Endodermal cell (in vitro differentiated cells): ENCODE results near the gene MIS18A. TPM values are rescaled to one million over a fixed set of nuclear protein-coding genes. Genes with fewer than 3 reads are reported as not detected.

Experiments
- DNase-seq: peaks from one replicate; pipeline ENCODE4 v3.0.0-alpha.2; 2017
- H3K27ac ChIP-seq: 2 replicates; pipeline ENCODE4 v1.5.1; 2013; ENCODE audit warnings: mild to moderate bottlenecking, low read depth, low read length, moderate library complexity
- H3K27me3 ChIP-seq: 2 replicates; pipeline ENCODE4 v1.6.1; 2013; ENCODE audit warnings: mild to moderate bottlenecking, low read length, moderate library complexity; ENCODE audit not compliant: insufficient read depth, control insufficient read depth, poor library complexity, severe bottlenecking
- H3K36me3 ChIP-seq: 2 replicates; pipeline ENCODE4 v1.7.0; 2013; ENCODE audit warnings: mild to moderate bottlenecking, low read length, moderate library complexity; ENCODE audit not compliant: control insufficient read depth, insufficient read depth
- H3K4me1 ChIP-seq: one replicate; pipeline ENCODE4 v1.7.0; 2013; ENCODE audit warnings: low read length; ENCODE audit not compliant: control insufficient read depth, insufficient read depth
- H3K4me3 ChIP-seq: 2 replicates; pipeline ENCODE4 v1.5.1; 2013; ENCODE audit warnings: mild to moderate bottlenecking, low read length, moderate library complexity
- H3K9ac ChIP-seq: 2 replicates; pipeline ENCODE4 v1.6.1; 2013; ENCODE audit warnings: mild to moderate bottlenecking, low read length, moderate library complexity; ENCODE audit not compliant: poor library complexity, severe bottlenecking; ENCODE audit errors: extremely low read depth
- H3K9me3 ChIP-seq: 2 replicates; pipeline ENCODE4 v1.6.1; 2013; ENCODE audit warnings: mild to moderate bottlenecking, low read length, moderate library complexity; ENCODE audit not compliant: control insufficient read depth
- H3K27ac Mint-ChIP-seq: 2 replicates; pipeline ENCODE4 v1.8.0; 2020; ENCODE audit warnings: mixed read lengths
- H3K27me3 Mint-ChIP-seq: 2 replicates; pipeline ENCODE4 v1.8.0; 2021; ENCODE audit warnings: mild to moderate bottlenecking, mixed read lengths; ENCODE audit not compliant: insufficient read depth
- H3K36me3 Mint-ChIP-seq: 2 replicates; pipeline ENCODE4 v1.8.0; 2020; ENCODE audit warnings: low read depth, mixed read lengths
- H3K4me1 Mint-ChIP-seq: 2 replicates; pipeline ENCODE4 v1.8.0; 2020; ENCODE audit warnings: mixed read lengths
- H3K4me3 Mint-ChIP-seq: 2 replicates; pipeline ENCODE4 v1.8.0; 2020; ENCODE audit warnings: mild to moderate bottlenecking, moderate library complexity, mixed read lengths
- H3K9me3 Mint-ChIP-seq: 2 replicates; pipeline ENCODE4 v1.8.0; 2020; ENCODE audit warnings: mild to moderate bottlenecking, mixed read lengths
- CTCF ChIP-seq: fragments of 200-600 bp; sonication (generic); conservative IDR thresholded peaks from 2 replicates; pipeline ENCODE4 v1.5.0; 2021; ENCODE audit warnings: antibody characterized with exemption, mild to moderate bottlenecking
- WGBS, 2 experiments: methylation state at CpG; one replicate each; pipeline versions ENCODE4 v1.1.5 to v1.1.7; 2013; ENCODE audit warnings: missing lambda C conversion rate in 2 of 2, mixed read lengths in 1 of 2; ENCODE audit not compliant: insufficient coverage in 1 of 2, insufficient read length in 1 of 2; 5-methylcytosine and 5-hydroxymethylcytosine counted together
- total RNA-seq, 2 donors: library from RNA; stranded (reverse); fragmentation: NEBNext Ultra II Directional in 1 of 2; extraction: Animal tissue kit (Norgen Biotek cat#: 25700) in 1 of 2; gene quantifications; 2 replicates in 1 of 2; 3 replicates in 1 of 2; pipeline ENCODE4 v1.2.1, GENCODE V29; 2021

The MIS18A gene
- total RNA-seq, 2 donors from 2014 or later: 46.4 to 48.3 TPM

GRCh38 chr21:32248571-32249461, 30.0 kb downstream of the MIS18A start:
- DNase-seq: no peak
- no peak overlapping the region for H3K9ac ChIP-seq
- peak overlapping the region; percentile 16 for H3K27ac Mint-ChIP-seq
- no peaks in the 10 kb centered on the region for H3K27me3 ChIP-seq
- H3K9me3 Mint-ChIP-seq: no peaks in the 10 kb centered on the region
- H3K9me3 ChIP-seq: no peaks in the 10 kb centered on the region
- no peaks in the 10 kb centered on the region for H3K4me1 ChIP-seq
- no peak overlapping the region for H3K4me3 ChIP-seq
- no peaks in the 10 kb centered on the region for H3K27me3 Mint-ChIP-seq
- H3K4me1 Mint-ChIP-seq: peaks cover 3% of the 10 kb centered on the region
- 87 to 88% methylated on average over 8 to 14 of the region's 14 CpGs for WGBS, 2 experiments
- H3K36me3 ChIP-seq: no peaks in the 10 kb centered on the region
- peak overlapping the region; percentile 36 for H3K27ac ChIP-seq
- TF ChIP-seq CTCF: no peak
- H3K36me3 Mint-ChIP-seq: no peaks in the 10 kb centered on the region
- no peak overlapping the region for H3K4me3 Mint-ChIP-seq

- Mint-ChIP-seq H3K9me3 (peaks cover 7% of the 10 kb centered on the region), H3K27ac (no peak overlapping the region), H3K4me3 (no peak overlapping the region), H3K27me3 (no peaks in the 10 kb centered on the region), H3K36me3 (no peaks in the 10 kb centered on the region), H3K4me1 (peaks cover 3% of the 10 kb centered on the region)
- H3K27ac ChIP-seq: no peak overlapping the region
- no peaks in the 10 kb centered on the region for H3K9me3 ChIP-seq
- H3K4me1 ChIP-seq: no peaks in the 10 kb centered on the region
- no peak overlapping the region for H3K9ac ChIP-seq
- no peaks in the 10 kb centered on the region for H3K27me3 ChIP-seq
- DNase-seq: no peak
- no peaks in the 10 kb centered on the region for H3K36me3 ChIP-seq
- no peak for TF ChIP-seq CTCF
- H3K4me3 ChIP-seq: no peak overlapping the region
- WGBS, 2 experiments: 91 to 98% methylated on average over 6 to 9 of the region's 9 CpGs
These were observed 32.2 kb downstream of the MIS18A start for GRCh38 chr21:32246571-32247140.

GRCh38 chr21:32245971-32246370, 32.9 kb downstream of the MIS18A start:
- Histone ChIP-seq H3K36me3 (no peaks in the 10 kb centered on the region), H3K4me1 (no peaks in the 10 kb centered on the region), H3K9me3 (no peaks in the 10 kb centered on the region), H3K4me3 (no peak overlapping the region), H3K9ac (no peak overlapping the region), H3K27ac (no peak overlapping the region), H3K27me3 (no peaks in the 10 kb centered on the region)
- peaks cover 7% of the 10 kb centered on the region for H3K9me3 Mint-ChIP-seq
- H3K36me3 Mint-ChIP-seq: no peaks in the 10 kb centered on the region
- peaks cover 3% of the 10 kb centered on the region for H3K4me1 Mint-ChIP-seq
- no peak for DNase-seq
- no peak overlapping the region for H3K4me3 Mint-ChIP-seq
- no peak overlapping the region for H3K27ac Mint-ChIP-seq
- no peak for TF ChIP-seq CTCF
- H3K27me3 Mint-ChIP-seq: no peaks in the 10 kb centered on the region
- WGBS, 2 experiments: 76 to 83% methylated on average over 5 to 8 of the region's 8 CpGs
